ENCODE results near the gene THRB.

THRB gene

DNA sequence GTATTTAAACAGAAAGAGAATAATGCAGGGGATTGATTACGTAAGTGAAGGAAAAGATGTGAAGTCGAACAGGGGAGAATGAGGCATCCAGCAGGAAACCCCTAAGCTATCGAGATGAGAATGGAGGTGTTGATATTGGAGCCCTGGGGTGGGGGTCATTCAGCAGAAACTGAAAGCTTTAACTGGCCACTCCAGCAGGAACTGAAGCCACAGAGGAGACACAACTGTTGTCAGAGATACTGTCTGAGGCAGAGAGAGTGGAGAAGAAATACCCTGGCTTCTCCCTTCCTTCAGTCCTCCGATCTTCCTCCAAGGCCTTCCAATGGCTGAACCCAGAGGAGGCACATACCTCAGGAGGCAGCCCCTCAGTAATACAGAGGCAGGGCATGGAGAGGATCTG lies 152.4 kb downstream of the THRB start:
- DNase-seq, result no peak

DNA sequence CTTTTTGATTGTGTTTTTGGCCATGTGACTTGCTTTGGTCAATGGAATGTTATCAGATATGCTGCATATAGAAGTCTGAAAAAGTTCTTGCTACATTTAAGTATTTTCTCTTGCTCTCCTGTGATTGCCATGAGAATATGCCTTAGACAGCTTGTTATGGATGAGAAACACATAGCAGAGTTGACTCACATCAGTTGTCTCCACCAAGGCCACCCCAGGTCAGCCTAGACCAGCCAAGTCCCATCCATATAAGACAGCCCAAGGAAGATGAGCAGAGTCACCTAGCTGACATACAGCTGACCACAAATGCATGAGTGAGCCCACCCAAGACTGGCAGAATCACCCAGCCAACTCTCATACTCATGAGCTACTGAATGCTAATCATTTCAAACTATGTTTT lies 153.0 kb downstream of the THRB start:
- no peak for DNase-seq

DNA sequence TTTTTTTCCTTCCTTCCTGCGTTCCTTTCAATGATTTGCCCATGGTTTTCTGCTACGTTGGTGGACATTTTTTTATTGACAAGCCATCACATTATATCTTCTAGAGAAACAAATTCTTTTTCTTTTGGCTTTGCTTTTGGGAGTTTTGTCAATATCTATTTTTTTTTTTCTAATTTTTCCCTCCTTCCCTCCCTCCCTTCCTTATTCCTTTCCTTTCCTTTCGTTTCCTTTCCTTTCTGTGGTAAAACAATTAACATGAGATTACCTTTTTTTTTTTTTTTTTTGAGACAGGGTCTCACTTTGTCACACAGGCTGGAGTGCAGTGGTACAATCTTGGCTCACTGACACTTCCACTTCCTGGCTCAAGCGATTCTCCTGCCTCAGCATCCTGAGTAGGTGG lies 153.7 kb downstream of the THRB start:
- DNase-seq, result no peak

DNA sequence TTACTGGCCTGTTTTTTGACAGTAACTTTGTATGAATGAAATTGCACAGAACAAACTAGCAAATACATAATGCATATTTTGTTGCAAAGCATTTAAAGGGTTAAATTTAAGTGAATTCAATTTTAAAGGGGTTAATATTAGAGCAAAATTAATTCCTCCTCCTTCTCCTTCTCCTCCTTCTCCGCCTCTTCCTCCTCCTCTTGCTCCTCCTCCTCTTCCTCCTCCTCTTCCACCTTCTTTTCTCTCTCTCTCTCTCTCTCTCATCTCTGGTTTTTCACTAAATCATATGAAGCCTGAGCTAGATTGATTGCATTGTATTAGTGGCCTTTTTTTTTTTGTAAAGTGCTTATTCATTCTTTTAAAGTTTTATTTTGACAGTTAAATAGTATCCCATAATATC lies 154.5 kb downstream of the THRB start:
- no peak for DNase-seq

DNA sequence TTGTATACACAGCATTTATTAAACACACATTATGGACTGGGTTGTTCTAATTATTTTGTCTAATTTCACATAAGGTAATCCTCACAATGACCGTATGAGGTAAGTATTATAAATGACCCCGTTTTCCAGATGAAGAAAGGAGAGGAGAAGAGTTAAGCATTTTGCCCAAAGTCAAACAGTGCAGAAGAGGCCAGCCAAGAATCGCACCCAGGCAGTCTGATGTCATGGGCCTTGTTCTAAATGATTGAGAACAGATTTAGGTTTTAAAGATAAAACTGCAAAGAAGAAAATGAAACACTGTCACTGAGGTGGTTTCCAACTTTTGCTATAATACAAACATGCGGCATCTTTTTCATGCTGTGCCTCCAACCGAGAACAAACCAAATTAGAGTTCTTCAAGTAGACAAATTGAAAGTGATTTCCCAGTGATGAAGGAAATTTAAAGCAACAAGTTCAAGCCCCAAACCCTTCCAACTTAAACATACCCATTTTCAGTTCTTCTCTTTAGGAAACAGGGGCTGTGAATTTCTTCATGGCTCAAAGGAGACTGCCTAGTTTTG lies 155.3 kb downstream of the THRB start:
- DNase-seq, result no peak

DNA sequence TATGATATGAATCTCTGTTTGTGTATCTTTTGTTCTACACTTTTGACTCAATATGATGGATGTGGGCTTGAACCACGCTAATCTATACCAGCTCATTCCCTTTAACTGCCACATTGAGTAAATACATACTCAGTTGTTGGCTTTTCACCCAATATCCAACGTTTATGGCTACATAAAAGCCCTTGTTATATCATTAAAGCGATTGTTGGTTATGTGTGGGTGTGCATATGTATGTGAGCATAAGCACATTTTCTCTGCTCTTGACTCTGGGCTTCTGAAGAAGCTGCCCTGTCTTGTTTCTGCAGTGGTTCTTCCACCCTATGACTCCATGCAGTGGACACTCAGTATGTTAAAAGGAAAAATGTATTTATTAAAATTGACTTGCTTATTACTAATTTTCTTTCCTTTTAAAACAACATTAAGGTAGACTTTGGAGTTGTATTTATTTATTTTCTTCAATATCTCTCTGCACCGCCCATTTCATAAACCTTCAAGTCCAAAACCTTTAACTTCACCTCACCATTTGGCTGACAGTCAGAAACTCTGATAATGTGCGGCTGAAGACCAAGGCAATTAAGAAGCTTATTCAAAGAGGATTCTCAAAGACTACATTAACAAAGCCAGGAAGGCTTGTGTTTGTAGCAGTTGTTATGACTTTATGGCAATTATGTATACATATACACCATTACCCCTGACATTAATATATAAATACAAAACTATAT lies 156.1 kb downstream of the THRB start:
- no peak for DNase-seq

DNA sequence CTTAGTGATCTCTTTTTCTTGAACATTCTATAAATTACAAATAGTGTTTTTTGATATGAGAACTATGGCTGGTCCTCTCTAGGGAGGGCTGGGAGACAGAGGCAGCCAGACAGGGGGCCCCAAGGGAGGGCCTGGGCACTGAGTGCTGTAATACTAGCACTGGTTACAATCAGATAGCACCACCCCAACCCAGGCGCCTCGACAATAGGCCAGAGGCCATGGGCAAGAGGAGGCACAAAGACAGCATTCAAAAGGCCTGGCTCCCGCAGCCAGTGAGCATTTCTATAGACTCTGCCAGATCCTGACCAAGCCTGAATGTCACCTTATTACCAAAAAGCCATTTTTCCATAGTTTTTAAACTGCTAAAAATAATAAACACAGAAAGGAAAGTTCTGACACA lies 158.5 kb downstream of the THRB start:
- no peak for DNase-seq

DNA sequence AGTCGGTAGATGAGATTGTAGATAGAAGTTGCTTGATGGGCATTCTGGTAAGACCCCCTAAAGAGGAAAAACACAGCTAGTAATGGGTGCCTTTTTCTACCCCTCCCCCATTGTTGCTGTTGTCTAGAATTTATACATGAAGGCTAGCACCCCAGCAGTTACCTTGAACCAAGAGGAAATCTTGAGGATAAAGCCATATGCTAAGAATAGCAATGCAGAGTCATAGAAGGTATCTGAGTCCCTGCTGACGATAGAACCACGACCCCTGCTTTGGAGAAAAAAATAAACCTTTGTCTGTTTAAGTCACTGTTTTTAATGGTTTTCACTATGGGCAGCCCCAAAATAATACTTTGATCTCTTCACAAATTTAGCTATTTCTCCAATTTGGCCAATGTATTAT lies 162.6 kb downstream of the THRB start:
- no peak for DNase-seq

DNA sequence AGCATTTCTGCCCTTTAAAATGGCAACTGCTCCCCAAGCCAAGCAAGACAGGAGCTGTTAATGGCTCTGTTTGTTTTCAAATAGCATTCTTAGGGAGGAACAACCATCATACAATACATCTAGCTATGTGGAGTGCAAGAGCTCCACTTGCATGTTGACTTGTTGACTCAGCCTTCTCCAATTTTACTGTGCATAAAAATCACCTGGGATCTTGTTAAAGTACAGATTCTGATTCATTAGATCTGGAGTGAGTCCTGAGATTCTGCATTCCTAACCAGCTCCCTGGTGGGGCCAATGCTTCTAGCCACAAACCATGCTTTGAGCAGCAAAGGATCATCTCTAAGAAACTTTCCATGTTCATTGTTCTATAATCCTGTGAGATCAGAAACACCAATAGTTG lies 171.4 kb downstream of the THRB start:
- DNase-seq, result no peak

DNA sequence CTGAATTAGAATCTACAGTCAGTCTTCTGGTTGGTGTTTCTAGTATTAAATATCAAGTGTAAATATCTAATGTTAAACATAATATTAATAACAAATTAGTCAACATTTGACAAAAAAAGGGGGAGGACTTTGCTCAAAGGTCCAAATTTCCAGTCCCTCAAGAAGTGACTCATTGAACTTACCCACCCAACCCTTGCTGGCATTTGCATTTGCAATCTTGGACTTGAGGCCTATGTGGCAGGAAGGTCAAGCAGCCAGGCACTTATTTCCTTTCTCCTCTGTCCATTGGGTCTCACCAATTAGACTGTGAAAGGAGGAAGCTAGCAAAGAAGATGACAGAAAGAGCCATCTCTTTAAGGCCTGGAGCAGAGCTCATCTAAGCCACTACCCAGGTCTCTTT lies 174.0 kb downstream of the THRB start:
- no peak for DNase-seq

DNA sequence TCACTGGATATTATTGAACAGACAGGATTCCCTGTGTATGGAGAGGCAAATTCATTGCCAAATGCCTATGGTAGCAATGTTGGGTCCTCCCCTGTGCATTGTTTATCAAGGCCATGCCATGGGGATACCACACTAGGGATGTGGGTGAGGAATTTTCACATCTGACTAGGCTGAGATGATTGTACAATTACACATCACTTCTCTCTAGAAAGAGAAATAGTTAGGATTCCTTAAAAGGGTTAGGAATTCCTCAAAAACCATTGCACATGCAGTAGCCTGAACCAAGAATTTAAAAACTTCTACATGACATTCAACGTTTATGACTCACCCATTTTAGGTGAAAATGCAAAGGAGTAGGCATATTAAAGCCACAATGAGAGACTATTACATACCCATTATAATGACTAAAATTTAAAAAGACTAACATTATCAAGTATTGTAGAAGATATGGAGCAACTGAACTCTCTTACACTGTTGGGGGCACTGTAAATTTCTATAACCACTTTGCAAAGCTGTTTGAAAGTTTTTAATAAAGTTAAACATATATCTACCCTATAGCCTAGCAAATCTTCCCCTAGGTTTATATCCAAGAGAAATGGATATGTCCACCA lies 175.9 kb downstream of the THRB start:
- DNase-seq, result no peak

DNA sequence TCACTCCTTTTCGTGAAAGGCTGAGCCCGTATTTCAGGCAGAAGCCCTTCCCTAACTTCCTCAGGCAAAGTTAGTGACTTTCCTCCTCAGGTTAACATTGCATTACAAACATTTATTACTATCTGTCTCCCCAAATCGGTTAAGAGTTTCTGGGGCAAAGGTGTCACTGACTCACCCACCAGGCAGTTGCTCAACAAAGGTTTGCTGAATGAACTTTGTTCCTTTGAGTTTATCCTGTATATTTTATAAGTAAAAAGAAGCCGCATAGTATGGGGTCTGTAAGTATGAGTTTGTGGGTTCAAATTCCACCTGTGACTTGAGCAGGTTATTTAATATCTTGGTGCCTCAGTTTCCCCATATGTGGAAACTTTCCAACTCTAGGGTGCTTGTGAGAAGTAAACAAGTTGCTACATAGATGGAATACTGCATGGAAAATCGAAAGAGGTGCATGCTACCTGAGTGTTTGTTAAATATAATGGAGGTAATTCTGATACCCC lies 177.7 kb downstream of the THRB start:
- DNase-seq, result no peak

DNA sequence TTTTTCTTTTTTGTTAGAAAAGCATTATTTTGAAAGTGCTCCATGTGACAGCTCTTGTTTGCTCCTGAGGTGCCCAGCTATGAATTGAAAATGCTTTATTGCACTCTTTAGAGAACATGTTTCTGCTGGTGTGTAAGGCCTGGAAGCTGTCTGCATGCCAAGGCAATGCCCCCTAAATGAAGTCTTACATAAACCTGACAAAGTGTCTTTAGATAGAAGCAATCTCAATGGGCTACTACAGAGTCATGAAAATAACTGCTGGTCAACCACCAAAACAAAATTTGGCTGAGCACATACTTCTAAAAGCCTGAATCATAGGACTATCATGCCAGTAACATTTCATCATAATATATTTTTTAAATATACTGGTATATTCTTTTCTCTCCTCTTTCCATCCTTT lies 178.7 kb downstream of the THRB start:
- no peak for DNase-seq

DNA sequence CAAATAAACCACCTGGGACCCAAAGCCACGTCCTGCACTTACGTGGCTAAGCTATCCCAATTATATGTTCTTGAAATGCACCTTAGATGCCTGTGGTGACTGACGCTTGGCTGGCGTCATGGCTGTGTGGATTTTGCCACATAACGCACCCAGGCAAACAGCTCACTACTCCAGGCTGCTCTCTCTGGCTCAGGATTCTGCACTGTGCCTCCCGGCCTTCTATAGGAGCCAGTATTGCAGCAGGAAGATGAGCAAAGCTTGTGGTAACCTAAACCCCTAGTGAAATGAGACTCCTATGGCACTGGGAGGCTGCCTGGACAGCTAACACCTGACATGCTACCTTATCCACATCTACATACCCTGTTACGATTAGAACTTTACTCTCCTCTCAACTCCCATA lies 179.3 kb downstream of the THRB start:
- no peak for DNase-seq

DNA sequence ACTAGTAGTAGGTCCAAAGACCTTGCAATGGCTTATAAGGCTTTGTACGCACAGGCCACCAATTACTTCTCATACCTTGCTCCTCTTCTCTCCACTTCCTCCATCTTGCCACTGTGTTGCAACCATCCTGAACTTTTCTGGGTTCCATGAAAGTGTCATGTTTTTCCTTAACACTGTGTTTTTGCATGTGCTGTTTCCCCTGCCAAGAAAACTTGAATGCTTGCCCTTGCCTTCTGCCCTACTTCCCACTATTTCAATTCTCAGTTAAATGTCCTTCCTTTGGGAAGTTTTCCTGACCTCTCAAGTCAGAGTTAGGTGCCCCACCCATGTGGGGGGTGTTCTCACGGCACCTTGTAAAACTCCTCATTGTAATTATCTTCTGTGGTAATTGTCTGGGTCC lies 182.8 kb downstream of the THRB start:
- no peak for DNase-seq

DNA sequence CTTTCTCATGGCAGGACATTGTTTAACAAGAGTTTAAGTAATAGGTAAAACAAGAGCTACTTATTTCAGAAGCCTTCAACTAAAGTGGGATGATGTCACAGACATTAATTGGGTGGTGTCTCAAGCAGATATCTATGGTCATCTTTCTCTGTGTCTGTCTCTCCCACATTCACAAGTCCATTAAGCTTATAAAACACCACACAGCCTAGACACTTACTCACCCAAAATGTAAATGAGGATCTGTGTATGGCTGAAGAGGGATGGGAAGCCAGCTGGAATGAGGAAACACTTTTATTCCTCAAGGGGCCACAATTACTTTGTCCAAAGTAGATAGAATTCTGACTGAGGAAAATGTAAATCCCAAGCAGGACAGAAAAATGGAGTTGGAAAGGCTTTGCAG lies 183.8 kb downstream of the THRB start:
- no peak for DNase-seq

DNA sequence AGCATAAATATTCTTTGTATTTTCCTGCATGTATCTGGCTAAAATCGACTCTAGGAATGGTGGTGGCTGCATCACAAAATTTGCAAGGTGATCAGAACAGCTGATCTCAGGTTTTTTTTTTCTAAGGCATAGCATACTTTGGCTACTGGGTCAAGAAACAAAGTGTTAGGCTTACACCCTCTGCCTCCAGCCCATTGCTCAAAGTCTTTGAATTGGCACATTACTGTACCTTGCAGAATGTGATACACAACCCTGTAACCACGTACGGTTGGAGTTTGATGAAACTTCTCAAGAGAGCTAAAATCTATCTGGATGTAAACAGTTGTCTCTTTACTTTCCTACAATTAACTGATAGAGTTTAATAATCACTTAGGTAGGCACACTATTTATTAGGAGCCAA lies 188.1 kb downstream of the THRB start:
- DNase-seq, result no peak

DNA sequence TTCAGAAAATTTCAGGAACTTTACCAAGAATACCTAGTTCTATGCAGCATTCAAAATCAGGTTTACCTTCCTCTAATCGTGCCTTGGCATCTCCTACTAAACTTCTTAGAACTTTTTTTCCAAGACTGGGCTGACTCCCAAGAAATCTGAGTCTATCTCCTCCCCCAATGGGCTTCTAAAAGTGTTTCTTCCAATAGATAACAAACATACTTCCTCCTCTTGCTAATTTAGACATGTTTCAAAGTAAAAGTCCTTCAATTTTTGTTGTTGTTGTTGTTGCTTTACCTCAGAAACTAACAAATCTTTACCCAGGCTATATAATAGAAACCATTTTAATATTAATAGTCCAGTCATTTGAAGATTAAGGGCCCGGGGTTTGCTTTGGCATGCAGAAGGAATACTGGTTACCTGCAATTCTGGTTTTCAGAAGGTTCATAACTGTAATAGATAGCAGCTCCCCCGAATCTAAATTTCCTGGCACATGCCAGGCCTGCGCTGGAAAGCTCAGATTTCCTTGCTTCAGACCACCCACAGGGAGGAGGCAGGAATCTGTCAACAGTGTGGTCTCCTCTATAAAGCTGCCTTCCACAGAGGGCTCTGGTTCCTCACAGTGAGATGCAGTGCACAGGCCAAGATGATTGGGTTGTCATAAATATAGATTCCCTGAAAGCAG lies 188.7 kb downstream of the THRB start:
- no peak for DNase-seq

DNA sequence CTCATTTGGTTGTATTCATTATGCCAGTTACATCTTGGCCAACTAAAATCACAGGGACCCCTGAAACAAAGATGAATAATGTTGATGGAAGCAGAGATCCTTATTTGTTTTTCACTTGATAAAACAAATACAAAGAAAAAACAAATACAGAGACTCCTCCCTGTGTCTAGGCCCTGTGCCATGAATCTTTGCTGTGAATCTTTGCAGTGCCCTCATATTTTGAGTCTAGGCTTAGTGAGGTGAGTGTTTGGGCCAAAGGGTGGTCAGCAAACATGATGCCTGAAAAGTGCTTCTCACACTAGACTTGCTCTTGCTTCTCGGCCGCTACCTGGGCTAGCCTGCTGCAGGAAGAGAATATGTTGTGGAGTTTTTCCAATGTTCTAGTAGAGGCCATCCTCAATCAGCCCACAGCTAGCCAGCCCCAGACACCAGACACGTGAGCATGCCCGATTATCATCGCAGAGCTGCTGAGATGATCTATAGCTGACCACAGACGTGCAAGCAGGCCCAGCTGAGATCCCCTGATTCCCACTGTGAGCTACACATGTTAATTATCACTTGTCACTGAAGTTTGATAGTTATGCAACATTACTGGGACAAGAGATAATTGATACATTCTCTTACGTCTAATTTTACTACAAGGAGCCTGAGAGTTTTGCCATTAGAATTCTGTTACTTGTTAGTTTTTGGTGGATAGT lies 191.4 kb downstream of the THRB start:
- no peak for DNase-seq

DNA sequence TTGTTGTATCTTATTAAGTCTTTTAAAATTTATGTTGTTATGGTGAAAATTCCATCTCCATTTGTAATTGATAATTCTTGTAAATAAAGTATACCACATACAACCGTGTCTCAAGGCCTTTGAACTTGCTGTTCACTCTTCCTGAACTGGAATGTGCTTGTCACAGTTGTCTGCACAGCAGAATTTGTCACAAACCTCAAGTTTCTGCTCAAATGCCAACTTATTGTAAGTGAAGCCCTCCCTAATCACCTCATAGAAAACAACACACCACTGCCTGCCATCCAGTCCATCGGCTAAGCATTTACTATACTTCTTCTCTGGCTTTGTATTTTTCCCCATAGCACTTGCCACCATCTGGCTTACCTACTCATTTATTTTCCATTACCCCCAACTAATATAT lies 192.3 kb downstream of the THRB start:
- no peak for DNase-seq

DNA sequence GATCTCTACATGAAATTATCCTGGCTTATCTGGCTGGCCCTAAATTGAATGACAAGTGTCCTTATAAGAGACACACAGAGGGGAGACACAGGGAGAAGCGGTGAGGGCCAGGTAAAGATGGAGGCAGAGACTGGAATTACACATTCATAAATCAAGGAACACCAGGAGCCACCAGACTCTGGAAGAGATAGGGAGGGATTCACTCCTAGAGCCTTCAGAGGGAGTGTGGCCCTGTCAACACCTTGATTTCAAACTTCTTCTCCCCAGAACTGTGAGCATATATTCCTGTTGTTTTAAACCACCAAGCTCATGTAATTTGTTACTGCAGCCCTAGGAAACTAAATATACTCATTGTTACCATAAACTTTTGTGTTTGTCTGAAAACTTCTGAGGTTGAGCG lies 193.7 kb downstream of the THRB start:
- no peak for DNase-seq

DNA sequence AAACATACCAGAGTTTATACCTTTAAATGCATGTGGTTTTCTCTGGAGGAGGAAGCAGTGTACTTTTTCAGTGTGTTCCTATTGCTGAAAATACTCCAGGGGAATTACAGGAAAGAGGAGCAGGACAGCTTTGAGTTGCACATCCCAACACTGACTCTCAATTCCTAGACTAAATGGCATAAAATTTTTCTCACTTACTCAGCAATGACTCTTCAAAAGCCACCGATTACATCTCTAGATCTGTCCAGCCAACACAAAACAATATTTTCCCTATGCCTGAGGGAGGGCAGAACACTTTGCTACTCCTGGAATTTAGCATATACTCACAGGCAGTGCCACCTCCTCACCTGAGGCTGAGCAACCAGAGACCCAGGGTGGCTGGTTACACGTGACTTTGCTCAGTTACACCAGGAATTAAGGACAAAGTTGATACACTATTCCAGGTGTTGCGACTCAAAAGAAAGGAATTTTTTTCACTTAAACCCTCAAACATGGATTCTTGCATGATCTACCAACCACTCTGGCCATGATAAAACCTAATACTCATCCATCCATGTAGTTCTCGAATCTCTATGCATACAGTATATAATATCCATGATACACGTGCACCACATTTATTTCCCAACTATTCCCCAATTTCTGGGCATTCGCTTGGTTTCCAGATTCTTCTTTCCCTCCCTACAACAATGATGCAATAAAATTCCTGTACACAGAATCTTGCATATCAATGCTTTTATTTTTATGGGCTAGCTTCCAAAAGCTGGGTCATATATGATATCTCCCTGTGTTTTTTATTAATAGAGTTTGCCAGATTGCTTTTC lies 194.6 kb downstream of the THRB start:
- no peak for DNase-seq

Data from cortex of kidney (tissue), 1 donor.